Hypothalamus (tissue), 51 donors: Measurements from ENCODE around the gene SCYL2.
"Not testable (repeated sequence)": the region's sequence is repeated elsewhere in the genome, so short reads cannot be mapped to it uniquely, and the experiment has no call there.

ENCODE experiments used
- DNase-seq, 51 donors: peaks; one replicate each; lab custom pipeline; 2025; lab: John Stamatoyannopoulos, UW

Gene SCYL2

GRCh38 chr12:100265107-100265506 is 1.9 kb upstream of the SCYL2 start:
- not testable (repeated sequence) for DNase-seq

- DNase-seq, result no peak
Measured at GRCh38 chr12:100265732-100266584, 1.0 kb upstream of the SCYL2 start.

GRCh38 chr12:100266585-100266834 is 467 bp upstream of the SCYL2 start:
- DNase-seq, result no peak

GRCh38 chr12:100267603-100268281 is 765 bp downstream of the SCYL2 start:
- DNase-seq, result peak in 17 of 51 donors; percentile 7 to 65 (median 36)

GRCh38 chr12:100268835-100269564 is 2.0 kb downstream of the SCYL2 start:
- no peak for DNase-seq

GRCh38 chr12:100273782-100274181 is 6.8 kb downstream of the SCYL2 start:
- DNase-seq, result no peak

- no peak for DNase-seq
Measured at GRCh38 chr12:100274291-100274690, 7.3 kb downstream of the SCYL2 start.

- no peak for DNase-seq
Measured at GRCh38 chr12:100279159-100279558, 12.2 kb downstream of the SCYL2 start.

GRCh38 chr12:100279607-100280244 is 12.7 kb downstream of the SCYL2 start:
- no peak for DNase-seq

GRCh38 chr12:100284556-100284955 is 17.6 kb downstream of the SCYL2 start:
- not testable (repeated sequence) for DNase-seq

- DNase-seq, result no peak
Measured at GRCh38 chr12:100289038-100289437, 22.1 kb downstream of the SCYL2 start.

GRCh38 chr12:100290016-100290415 is 23.0 kb downstream of the SCYL2 start:
- no peak for DNase-seq

- DNase-seq, result no peak
Measured at GRCh38 chr12:100293017-100293416, 26.0 kb downstream of the SCYL2 start.

GRCh38 chr12:100294366-100294765 is 27.4 kb downstream of the SCYL2 start:
- DNase-seq, result not testable (repeated sequence)

- no peak for DNase-seq
Measured at GRCh38 chr12:100295764-100296555, 29.0 kb downstream of the SCYL2 start.

- no peak for DNase-seq
Measured at GRCh38 chr12:100302081-100302480, 35.1 kb downstream of the SCYL2 start.

GRCh38 chr12:100303831-100304230 is 36.9 kb downstream of the SCYL2 start:
- no peak for DNase-seq

- DNase-seq, result not testable (repeated sequence)
Measured at GRCh38 chr12:100304334-100304733, 37.4 kb downstream of the SCYL2 start.

GRCh38 chr12:100308138-100308537 is 41.2 kb downstream of the SCYL2 start:
- not testable (repeated sequence) for DNase-seq

- no peak for DNase-seq
Measured at GRCh38 chr12:100311317-100311716, 44.3 kb downstream of the SCYL2 start.
